GM06990 (cell line): Measurements from ENCODE around the gene QKI.

Source experiments
- DNase-seq: peaks from one replicate; pipeline ENCODE4 v3.0.0-alpha.2; 2011; ENCODE audit not compliant: insufficient read length; ENCODE audit errors: extremely low read depth
- H3K27me3 ChIP-seq: replicated peaks from 2 replicates; pipeline ENCODE4 v1.6.0; 2011; ENCODE audit warnings: low read length; ENCODE audit not compliant: control insufficient read depth, insufficient read depth
- H3K36me3 ChIP-seq: 2 replicates; pipeline ENCODE4 v1.5.1; 2011; ENCODE audit warnings: low read length; ENCODE audit not compliant: control insufficient read depth, insufficient read depth
- H3K4me3 ChIP-seq: replicated peaks from 2 replicates; pipeline ENCODE4 v1.5.1; 2011; ENCODE audit warnings: low read depth, mild to moderate bottlenecking, control low read depth, low read length
- CTCF ChIP-seq: IDR thresholded peaks from 2 replicates; pipeline ENCODE4 v1.5.1; 2011; ENCODE audit warnings: low read length, control low read depth, mild to moderate bottlenecking, inconsistent platforms; ENCODE audit not compliant: insufficient read depth, poor library complexity, severe bottlenecking

QKI gene

DNA sequence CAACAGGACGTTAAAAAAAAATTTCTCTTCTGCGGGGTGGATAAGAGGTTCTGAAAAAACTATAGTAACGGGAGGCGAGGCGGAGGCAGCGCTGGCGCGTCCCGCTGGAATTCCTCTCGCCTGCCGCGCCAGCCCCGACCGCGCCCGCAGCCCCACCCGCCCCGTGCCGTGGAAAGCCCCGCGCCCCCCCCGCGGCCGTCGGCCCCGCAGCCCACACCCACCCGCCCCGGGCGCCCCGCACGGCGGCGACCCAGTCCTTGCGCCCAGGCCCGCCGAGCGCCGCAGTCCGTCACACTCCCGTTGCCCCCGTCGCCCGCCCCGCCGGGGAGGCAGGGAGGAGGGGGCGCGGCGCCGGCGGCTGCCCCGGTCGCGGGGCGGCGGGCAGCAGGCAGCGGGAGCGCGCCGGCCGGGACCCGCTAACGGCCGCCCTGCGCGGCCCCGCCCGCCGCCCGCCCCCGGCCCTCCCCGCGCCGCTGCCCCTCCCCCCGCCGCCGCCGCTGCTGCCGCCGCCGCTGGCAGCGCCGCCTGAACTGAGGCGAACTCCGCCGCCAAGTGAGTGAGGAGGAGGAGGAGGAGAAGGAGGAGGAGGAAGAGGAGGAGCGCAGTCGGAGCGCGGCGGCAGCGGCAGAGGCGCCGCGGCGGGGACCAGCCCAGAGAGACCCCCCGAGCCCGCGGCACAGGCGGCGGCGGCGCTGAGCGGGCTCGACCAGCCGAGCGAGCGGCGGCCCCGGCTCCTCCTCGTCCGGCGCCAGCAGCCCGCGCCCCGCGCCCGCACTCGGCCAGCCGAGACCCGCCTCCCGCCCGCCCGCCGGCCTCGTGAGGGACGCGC is at the start of gene QKI:
TSS of gene QKI (plus strand) at position 602 of the 829 bp plus-strand sequence. CDS start 476 bp downstream, outside the sequence.
- Histone ChIP-seq H3K36me3 (no peaks in the 10 kb centered on the region), H3K4me3 (peak within 1 kb of the TSS; percentile 92), H3K27me3 (no peaks in the 10 kb centered on the region)
- peak; percentile 76 for DNase-seq
- TF ChIP-seq CTCF, result no peak

DNA sequence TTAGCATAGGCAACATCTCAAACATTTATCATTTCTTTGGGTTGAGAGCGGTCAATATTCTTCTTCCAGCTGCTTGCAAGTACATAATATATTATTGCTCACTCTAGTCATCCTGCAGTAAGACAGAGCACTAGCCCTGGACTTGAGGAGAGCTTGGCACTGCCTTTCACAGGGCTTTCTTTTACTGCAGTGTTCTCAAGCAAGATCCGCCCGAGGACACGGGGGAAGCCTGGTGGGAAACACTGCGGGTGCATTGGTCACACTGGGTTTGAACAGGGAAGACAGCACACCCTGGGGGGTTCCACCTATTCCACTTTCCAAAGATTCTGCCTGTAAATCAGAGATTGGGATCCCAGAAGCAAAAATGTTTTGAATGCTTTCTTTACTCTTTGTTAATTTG is 48.2 kb upstream of the QKI start:
- DNase-seq, result no peak
- Histone ChIP-seq H3K27me3 (no peaks in the 10 kb centered on the region; the same call in none of the 2 replicates), H3K4me3 (no peak overlapping the region), H3K36me3 (no peaks in the 10 kb centered on the region)
- no peak for TF ChIP-seq CTCF

- Histone ChIP-seq H3K4me3 (no peak overlapping the region), H3K27me3 (no peaks in the 10 kb centered on the region; the same call in none of the 2 replicates), H3K36me3 (no peaks in the 10 kb centered on the region)
- no peak for DNase-seq
- no peak for TF ChIP-seq CTCF
Measured at GRCh38 chr6:163367497-163368183, 46.9 kb upstream of the QKI start.

- no peak overlapping the region for H3K4me3 ChIP-seq
- no peak for DNase-seq
- no peaks in the 10 kb centered on the region for H3K36me3 ChIP-seq
- no peak for TF ChIP-seq CTCF
- H3K27me3 ChIP-seq, result no peaks in the 10 kb centered on the region; the same call in none of the 2 replicates
Measured at GRCh38 chr6:163369141-163369540, 45.4 kb upstream of the QKI start.

GRCh38 chr6:163369628-163370365 is 44.7 kb upstream of the QKI start:
- Histone ChIP-seq H3K4me3 (no peak overlapping the region), H3K27me3 (no peaks in the 10 kb centered on the region; the same call in none of the 2 replicates), H3K36me3 (no peaks in the 10 kb centered on the region)
- no peak for DNase-seq
- no peak for TF ChIP-seq CTCF
